ENCODE data around the gene PSMD13.

DNA sequence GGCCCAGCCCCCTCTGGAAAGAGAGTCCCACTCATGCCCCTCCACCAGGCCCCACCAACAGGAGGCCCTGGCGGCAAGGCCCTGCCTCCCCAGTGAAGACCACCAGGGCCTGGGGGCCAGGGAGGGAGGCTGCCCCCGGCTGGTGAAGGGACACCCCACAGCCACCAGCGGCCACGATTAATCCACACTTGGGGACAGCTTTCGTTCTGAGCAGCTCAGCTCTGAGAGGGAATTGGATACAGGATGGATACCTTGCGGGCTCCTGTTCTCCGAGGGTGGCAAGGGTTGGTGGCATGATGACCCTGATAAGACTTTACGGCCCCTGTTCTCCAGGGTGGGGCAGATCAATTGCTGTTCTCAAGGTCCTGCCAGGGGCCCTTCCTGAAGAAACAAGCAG lies 34.5 kb downstream of the PSMD13 start:
- TF ChIP-seq POLR2A (IDR thresholded peaks at IDR 0.05) (no peak), CTCF (IDR thresholded peaks at IDR 0.05) (no peak)

Data from vagina (tissue), 2 donors.